ENCODE measurements around the gene CACNA1D.

Gene CACNA1D

DNA sequence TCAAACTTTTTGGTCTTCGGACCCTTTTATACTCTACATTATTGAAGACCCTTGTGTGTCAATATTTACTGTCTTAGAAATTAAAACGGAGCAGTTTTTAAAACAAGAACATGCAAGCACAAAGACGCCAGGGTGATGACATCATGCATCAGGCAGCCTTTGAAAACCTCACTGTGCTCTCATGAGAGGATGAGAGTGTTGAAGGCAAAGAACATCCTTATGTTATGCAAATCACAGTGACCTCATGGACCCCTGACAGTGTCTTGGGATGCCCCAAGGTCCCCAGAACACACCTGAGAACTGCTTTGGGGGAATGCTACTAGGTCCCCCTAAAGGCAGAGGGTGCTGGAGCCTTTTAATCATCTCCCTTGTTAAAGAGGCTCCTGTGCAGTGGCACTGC lies 300.2 kb downstream of the CACNA1D start:
- TF ChIP-seq, protein P1, sequence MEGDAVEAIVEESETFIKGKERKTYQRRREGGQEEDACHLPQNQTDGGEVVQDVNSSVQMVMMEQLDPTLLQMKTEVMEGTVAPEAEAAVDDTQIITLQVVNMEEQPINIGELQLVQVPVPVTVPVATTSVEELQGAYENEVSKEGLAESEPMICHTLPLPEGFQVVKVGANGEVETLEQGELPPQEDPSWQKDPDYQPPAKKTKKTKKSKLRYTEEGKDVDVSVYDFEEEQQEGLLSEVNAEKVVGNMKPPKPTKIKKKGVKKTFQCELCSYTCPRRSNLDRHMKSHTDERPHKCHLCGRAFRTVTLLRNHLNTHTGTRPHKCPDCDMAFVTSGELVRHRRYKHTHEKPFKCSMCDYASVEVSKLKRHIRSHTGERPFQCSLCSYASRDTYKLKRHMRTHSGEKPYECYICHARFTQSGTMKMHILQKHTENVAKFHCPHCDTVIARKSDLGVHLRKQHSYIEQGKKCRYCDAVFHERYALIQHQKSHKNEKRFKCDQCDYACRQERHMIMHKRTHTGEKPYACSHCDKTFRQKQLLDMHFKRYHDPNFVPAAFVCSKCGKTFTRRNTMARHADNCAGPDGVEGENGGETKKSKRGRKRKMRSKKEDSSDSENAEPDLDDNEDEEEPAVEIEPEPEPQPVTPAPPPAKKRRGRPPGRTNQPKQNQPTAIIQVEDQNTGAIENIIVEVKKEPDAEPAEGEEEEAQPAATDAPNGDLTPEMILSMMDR (IDR thresholded peaks at IDR 0.05; ENCODE audit: control insufficient read depth, insufficient read depth, low read depth, low read length, missing control alignments): no peak
- DNase-seq (ENCODE audit: low read depth): no peak
- no peak overlapping the region for H3K4me3 ChIP-seq (ENCODE audit: control insufficient read depth, low read depth, low read length)

DNA sequence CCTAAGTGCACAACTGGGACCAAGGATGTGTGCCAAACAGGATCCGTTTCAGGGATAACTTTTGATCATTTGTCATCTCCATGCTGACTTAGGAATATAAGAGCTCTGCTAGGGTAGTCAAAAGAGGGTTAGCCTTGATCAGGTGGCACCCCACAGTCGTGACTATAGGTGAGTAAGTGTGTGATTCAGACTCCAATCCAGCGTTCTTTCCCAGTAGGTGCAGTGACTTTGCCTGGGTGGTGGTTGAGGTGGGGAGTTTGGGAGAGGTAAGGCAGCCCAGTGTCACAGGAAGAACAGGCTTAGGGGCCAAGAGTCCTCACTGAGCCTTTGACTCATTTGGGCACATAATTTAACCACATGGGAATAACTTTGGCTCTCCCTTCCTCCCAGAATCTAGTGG lies 300.8 kb downstream of the CACNA1D start:
- no peak for DNase-seq (ENCODE audit: low read depth)

DNA sequence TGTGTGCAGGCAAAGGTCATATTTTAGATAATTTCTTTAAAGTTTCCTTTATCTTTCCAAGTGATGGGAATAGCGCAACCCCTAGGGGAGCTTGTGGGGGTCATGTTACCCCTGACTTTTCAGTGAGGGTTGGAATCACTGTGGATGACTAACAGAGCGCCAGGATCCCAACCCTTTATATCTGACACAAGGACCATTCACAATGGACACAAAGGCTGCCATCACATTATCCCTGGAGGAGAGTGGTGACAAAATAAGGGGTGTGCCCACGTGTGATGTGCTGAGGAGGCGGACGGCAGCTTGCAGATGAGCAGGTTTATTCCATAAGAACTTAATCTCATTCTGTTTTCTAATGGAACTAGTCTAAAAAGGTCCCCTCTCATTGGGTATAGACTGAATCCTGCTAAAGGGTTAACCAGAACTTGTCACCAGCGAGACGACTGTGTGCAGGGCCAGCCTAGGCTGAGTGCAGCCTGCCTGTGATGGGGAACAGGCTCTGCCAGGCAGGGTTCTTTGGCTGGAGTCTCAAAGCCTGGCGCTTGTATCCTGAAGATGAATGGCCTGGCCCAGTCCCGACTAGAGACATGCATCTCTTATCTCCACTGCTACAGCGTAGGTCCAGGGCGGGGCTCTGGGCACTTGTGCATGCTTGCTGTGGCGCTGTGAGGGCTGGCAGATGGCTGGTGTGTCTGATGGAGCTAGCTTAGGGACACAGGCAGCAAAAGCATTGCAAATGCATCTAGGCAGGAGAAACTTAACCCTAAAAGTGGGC lies 301.6 kb downstream of the CACNA1D start:
- DNase-seq (ENCODE audit: low read depth): no peak
- H3K4me3 ChIP-seq (ENCODE audit: control insufficient read depth, low read depth, low read length): no peak overlapping the region
- TF ChIP-seq, protein P1 (IDR thresholded peaks at IDR 0.05; ENCODE audit: control insufficient read depth, insufficient read depth, low read depth, low read length, missing control alignments): no peak

More for the DNA sequence above, 300.8 kb downstream of the CACNA1D start:
- no peak overlapping the region for H3K4me3 ChIP-seq (ENCODE audit: control insufficient read depth, low read depth, low read length)
- TF ChIP-seq, protein P1 (IDR thresholded peaks at IDR 0.05; ENCODE audit: control insufficient read depth, insufficient read depth, low read depth, low read length, missing control alignments): no peak

DNA sequence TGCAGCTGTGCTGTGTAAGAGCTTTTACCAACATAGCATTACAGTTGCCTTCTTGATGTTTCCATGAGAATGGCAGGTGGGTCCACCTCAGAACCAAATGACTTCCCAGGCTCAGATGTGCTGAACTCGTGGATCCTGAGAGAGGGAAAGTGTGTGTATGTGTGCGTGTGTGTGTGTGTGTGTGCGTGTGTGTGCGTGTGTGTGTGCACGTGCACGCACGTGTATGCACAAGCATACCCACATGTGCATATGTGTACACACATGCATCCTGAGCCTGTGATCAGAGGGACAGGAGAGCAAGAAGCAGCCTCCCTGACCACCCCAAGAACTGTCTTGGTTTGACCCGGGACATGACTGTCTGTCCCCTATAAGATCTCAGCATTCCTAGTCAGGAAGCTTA lies 303.7 kb downstream of the CACNA1D start:
- no peak for DNase-seq (ENCODE audit: low read depth)
- no peak overlapping the region for H3K4me3 ChIP-seq (ENCODE audit: control insufficient read depth, low read depth, low read length)
- TF ChIP-seq, protein P1 (IDR thresholded peaks at IDR 0.05; ENCODE audit: control insufficient read depth, insufficient read depth, low read depth, low read length, missing control alignments): no peak

DNA sequence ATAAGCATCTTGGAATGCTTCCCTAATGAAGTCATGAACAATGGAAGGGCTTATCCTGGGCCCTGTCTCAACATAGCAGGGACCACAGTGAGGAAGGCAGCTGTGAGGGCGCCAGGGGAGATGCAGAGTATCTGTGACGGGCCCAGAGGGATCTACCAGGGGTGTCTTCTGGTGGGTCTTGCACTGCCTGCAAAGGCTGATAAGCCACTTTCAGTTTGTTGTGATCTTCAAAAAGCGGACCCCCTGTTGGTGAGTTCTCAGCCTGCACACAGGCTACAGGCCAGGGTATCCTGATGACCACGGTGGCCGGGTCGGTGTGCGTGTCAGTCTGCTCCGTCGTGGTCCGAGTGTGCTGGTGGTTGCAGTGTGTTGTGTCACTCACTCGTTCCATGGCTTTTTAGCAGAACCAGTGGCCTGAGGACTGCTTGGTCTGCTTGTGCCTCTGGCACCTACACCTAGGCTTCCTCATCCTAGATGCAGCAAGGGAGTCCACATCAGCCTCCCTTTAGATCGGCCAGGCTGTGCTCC lies 305.0 kb downstream of the CACNA1D start:
- H3K4me3 ChIP-seq (ENCODE audit: control insufficient read depth, low read depth, low read length): no peak overlapping the region
- TF ChIP-seq, protein P1 (IDR thresholded peaks at IDR 0.05; ENCODE audit: control insufficient read depth, insufficient read depth, low read depth, low read length, missing control alignments): no peak
- no peak for DNase-seq (ENCODE audit: low read depth)

DNA sequence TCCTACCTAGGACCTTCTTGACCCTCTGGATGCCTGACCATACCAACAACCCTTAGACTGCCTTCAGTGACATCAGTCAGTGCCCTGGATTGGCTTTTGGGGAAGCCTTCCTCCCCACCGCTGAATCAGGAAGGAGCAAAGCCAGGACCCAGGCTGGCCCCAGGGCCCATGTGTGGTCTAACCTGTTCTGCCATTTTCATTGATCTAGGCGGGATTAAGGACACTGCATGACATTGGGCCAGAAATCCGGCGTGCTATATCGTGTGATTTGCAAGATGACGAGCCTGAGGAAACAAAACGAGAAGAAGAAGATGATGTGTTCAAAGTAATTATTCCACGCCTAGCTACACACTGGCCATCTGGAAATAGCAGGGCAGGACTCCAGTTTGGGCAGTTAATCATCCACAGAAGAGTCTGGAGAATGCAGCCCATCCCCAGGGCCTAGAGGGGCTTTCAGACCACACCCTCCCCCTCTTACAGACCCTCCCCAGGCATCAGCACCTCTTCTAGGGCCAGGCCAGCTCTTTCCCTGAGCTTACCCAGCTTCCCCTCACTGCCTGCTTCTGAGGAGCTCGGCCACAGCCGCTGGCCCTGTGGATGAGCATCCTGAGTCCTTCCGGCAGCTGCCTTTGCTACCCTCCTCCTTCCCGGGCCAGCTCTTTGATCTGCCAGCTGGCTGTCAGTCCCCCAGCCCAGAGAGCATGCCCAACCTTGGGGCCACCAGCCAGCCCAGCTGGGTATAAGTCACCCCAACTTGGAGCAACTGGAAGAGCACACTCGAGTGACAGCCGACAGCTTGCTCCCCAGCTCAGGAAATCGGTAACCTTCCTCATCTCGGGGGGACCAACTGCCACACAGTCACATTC lies 305.9 kb downstream of the CACNA1D start:
- DNase-seq (ENCODE audit: low read depth): no peak
- TF ChIP-seq, protein P1 (IDR thresholded peaks at IDR 0.05; ENCODE audit: control insufficient read depth, insufficient read depth, low read depth, low read length, missing control alignments): no peak
- H3K4me3 ChIP-seq (ENCODE audit: control insufficient read depth, low read depth, low read length): no peak overlapping the region

All from AG09309 (cell line).